Measurements from ENCODE around the gene SORCS1. TPM values are rescaled to one million over a fixed set of nuclear protein-coding genes. Genes with fewer than 3 reads are reported as not detected.
A peak's percentile ranks its signal among the peaks of the same experiment; 100 is the strongest.

Gene SORCS1
- total RNA-seq, 1 donor from 2014 or later: 1.7 TPM

DNA sequence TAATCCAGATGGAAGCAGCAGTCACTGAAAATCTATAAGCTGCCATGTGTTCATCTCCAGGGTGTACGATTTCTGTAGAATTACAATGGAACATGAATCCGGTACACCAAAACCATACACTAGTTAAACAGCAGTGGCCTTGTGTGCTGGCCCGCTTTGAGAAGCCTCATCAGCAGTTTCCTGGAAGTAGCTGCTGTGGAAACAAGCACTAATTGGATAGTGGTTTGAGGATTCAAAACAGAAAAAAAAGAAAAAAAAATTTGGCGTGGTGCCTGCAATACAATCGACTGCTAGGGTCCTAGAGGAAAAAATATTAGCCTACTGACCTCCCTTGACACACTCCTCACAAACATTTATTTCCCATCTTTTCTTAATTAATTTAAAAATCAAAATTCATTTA, 545.9 kb downstream of the SORCS1 start:
- peak; percentile 52 for ATAC-seq (ENCODE audit: poor library complexity)

DNA sequence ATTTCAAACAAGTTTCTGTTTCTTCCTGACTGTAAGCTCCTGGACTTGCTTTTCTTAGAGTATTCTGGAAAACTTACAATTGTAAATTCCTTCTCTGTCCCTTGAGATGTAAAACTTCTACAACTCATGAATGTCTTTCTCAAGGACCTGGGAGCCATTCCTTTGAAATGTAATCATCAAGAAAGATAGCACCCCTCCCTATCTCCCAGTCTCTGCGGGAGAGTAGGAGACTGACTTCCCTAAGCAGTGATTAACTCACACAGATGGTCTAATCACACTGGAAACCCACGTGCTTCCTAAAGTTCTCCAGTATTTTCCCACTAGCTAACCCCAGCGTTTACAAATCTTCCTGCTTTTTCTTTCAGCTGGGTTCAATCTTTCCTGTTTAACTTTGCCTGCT, 549.4 kb downstream of the SORCS1 start:
- intact Hi-C loops (cut with DNase I): no loop called here
- ATAC-seq (ENCODE audit: poor library complexity) (no peak), DNase-seq (no peak)

More for the DNA sequence above, 545.9 kb downstream of the SORCS1 start:
- DNase-seq: no peak
- intact Hi-C loops (cut with DNase I): no loop called here

DNA sequence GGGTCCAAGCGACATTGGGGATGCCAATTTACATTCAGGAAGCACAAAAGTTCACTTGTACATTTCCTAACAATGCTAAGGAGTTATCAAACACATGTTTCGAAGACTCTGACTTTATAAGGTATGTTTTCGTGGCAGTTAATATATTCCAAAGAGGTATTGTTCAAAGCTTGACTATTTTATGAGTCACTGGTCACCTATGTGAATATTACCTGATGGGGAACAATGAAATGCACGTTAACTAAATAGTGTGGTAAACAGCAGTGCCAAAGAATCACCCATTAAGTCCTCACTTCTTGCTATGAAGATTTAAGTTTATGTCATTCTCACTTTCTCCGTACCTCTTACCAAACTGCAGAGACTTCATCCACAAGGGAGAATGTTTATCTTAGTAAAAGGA, 550.2 kb downstream of the SORCS1 start:
- ATAC-seq (ENCODE audit: poor library complexity): no peak
- intact Hi-C loops (cut with DNase I): no loop called here
- no peak for DNase-seq

DNA sequence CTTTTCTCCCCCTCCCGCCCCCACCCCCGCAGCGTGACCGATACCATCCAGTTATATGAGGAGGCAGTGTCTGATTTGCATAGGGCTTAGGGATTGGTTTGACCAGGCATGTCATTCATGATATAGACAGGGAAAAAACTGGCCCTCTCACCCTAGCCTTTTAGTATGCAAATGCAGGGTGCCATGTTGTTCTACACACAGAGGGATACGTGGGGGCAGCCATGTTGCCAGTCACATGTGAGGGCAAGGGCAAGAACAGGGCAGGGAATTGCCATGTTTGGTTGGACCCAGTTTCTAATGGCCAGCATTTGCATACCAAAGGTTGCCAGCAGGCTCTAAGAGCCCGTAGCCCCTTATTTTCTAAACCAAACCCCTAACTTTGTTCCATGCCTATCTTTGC, 552.1 kb downstream of the SORCS1 start:
- intact Hi-C loops (cut with DNase I): no loop called here
- ATAC-seq (ENCODE audit: poor library complexity): no peak
- DNase-seq: no peak

DNA sequence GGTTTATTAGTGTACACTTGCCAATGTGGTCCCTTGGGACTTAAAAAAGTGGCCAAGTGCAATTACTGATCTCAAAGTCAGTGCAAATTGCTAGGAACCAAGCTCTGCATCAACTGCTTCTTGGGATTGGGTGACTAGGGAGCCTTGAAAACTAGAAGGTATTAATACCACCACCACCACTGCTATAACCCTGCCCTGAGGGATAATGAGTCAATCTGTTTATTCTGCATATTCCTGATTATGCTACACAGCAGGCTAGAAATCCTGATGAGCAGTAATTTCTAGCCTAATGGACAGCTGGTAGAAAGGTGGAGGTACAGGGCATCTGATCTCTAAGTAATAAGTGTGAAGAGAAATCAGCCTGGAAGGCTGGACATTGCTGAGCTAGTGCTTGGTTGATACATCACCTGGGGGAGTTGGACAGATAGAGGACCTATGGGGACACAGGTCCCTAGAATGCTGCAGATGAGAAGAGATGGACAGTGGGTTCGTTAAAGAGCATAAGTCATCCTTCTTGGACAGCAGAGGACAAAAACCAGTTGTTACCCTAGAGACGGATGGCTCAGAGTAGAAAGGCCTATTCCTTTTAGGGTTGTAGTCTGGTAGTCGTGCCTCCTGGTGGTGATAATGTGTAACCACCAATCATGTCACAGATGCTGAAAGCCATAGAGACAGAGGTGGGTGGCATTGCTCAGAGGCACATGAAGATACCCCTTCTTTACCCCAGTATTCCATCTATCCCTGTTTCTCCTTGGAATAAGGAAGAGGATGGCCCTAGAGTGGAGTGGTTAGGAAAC, 554.8 kb downstream of the SORCS1 start:
- intact Hi-C loops (cut with DNase I): no loop called here
- ATAC-seq (ENCODE audit: poor library complexity) (no peak), DNase-seq (no peak)

DNA sequence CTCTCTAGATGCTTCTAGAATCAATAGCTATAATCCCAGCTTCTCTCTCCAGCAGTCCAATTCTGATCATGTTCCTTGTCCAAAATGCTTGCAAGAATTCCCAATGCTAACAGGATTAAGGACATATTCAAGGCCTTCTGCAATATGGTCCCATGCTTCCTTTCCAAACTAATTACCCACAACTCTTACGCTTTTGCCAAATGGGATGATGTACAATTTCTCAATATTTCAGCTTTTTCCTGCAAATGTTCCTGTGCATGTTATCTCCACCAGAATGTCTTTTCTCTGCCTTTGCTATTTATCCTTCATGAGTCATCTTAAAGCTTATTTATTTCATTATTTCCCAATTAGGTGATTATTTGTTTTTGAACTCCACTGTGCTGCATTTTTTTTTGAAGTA, 556.4 kb downstream of the SORCS1 start:
- ATAC-seq (ENCODE audit: poor library complexity): no peak
- DNase-seq: no peak
- intact Hi-C loops (cut with DNase I): no loop called here

DNA sequence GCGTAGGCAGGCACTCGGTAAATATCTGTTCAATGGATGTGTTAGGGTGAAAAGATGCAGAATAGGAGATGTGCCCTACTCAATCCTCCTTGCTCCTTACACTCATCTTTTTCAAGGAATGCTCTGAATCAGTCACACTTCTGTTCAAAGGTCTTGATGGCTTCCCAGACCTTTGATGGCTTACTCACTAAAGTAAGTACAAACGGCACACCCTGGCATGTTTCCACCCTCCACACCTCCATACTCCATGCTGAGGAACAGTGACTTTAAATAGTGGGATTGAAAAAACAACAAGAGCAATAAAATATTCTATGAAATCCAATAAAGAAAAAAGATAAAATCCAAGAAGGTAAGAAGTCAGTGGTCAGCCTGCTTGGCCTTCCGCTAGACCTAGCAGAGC, 569.2 kb downstream of the SORCS1 start:
- DNase-seq (no peak), ATAC-seq (ENCODE audit: poor library complexity) (no peak)
- intact Hi-C loops (cut with DNase I): no loop called here

DNA sequence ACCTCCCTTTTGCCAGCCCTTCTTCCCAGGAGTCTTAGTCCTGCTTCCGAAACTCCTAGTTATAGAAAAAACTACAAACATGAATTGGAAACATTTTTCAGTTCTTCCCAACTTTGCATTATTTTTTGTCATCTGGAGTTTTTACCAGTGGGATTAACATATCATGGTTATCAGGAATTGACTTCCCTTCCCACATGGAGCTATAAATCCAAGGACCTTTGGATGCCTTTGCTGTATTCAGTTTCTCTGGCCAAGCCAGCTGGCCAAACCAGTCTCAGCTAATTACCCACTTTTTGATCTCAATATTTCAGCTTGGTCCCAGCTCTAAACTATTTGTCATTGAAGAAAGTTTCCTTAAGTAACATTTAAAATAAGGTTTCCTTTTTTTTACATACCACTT, 570.6 kb downstream of the SORCS1 start:
- ATAC-seq (ENCODE audit: poor library complexity) (no peak), DNase-seq (no peak)
- intact Hi-C loops (cut with DNase I): no loop called here

DNA sequence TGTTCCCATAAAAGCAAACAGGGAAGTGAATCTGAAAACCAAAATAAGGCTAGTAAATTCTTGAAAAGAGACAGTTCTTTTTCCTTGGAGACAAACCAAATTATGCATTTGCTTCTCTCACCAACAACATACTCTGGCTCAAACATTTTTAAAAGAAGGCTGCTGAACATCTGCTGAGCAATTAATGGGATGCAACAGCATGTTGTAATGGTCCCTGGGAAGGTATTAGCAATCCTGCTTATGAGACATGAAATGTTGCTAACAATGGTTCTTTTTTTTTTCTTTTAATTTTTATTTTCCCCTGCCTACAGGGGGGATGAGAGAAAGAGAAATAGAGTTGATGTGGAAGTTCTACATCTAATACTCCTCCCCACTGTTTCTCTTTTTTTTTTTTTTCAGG, 572.1 kb downstream of the SORCS1 start:
- intact Hi-C loops (cut with DNase I): no loop called here
- ATAC-seq (ENCODE audit: poor library complexity): no peak
- DNase-seq: no peak

DNA sequence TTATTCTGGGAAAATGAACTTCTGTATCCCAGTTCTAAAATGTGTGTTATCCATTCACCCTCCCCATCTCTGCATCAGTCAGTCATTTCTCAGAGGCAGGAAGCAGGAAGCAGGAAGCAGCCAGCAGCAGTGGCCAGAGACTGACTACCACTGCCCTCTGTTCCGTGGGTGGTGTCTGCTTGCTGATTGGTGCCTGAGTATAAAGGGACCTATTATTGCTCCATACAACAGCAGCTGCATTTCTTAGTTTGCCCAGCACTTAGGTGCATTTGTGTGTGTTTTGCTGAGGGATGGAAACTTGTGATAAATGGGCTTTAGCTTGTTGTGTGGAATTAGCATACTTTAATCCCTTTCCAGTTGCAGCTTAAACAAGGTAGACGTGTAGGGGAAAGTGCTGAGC, 582.2 kb downstream of the SORCS1 start:
- ATAC-seq (ENCODE audit: poor library complexity) (no peak), DNase-seq (no peak)
- intact Hi-C loops (cut with DNase I): no loop called here

DNA sequence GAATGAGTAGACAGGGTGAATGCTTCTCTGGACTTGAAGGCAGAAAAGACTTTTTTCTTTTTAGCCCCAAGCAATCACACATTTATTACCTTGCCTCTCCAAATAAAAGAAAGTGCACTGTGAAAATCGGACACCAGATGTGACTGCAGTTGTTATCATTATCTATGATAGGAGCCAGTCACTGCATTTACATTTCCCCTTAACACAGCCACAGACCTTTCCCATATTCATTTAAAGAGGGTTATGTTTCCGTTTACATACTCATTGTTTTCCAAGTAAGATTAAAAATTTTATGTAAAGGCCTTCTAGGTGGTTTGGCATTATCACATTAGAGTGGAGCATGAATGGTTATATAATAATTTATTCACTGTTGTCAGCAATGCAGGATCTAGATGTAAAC, 586.8 kb downstream of the SORCS1 start:
- no peak for DNase-seq
- no peak for ATAC-seq (ENCODE audit: poor library complexity)
- intact Hi-C loops (cut with DNase I): no loop called here

DNA sequence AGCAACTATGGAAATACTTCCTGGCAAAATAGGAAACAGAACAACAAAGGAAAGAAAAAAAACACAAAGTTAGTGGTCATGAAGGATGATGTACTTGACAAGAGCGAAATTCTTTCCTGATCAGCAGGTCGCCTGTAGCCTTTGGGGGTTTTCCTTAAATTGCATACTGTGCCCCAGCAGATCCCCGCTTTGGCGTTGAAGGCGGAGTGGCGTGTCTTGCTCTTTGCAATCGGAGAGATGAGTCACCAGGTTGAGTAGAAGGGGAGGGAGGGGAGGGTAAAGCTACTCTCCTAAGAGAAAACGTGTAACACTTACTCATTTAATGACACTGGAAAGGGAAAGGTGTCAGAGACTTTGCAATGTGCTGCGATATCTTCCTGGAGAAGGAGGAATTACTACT, 587.2 kb downstream of the SORCS1 start:
- intact Hi-C loops (cut with DNase I): no loop called here
- no peak for DNase-seq
- no peak for ATAC-seq (ENCODE audit: poor library complexity)

DNA sequence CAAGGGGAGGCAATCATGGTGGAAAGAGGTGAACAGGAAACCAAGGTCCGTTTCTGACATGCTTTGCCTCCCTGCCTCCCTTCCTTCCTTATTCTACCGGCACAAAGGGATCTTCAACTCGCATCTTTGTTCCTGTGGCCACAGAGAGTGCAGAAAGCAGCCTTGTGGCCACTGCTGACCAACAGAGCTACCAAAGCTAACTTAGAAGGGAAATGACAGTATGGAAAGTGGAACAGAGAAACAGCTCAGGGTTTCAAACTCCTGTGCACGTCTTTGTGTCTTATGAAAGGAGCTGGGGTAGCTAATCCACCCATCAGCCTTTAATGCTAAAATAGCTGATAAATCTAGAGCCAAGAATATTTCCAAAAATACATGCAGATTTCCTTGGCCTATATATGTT, 588.0 kb downstream of the SORCS1 start:
- intact Hi-C loops (cut with DNase I): no loop called here
- ATAC-seq (ENCODE audit: poor library complexity) (no peak), DNase-seq (no peak)

DNA sequence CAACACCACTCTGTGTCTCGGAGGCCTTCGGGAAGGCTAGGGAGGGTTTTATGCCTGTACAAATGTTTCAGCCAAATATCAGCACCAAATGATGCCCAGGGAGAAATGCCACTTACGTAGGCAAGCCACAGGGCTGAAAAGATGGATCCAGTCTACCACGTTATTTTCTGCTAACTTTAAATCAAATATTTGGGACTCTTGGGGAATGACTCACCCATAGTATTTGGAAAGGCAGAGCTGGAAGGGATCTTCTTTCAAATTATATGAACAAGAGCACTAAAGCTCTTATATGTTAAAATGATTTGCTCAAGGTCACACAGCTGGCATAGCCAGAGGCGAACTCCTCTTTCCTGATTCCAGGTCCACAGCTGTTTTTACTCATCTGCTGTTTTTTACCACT, 591.4 kb downstream of the SORCS1 start:
- intact Hi-C loops (cut with DNase I): no loop called here
- DNase-seq (no peak), ATAC-seq (ENCODE audit: poor library complexity) (no peak)

DNA sequence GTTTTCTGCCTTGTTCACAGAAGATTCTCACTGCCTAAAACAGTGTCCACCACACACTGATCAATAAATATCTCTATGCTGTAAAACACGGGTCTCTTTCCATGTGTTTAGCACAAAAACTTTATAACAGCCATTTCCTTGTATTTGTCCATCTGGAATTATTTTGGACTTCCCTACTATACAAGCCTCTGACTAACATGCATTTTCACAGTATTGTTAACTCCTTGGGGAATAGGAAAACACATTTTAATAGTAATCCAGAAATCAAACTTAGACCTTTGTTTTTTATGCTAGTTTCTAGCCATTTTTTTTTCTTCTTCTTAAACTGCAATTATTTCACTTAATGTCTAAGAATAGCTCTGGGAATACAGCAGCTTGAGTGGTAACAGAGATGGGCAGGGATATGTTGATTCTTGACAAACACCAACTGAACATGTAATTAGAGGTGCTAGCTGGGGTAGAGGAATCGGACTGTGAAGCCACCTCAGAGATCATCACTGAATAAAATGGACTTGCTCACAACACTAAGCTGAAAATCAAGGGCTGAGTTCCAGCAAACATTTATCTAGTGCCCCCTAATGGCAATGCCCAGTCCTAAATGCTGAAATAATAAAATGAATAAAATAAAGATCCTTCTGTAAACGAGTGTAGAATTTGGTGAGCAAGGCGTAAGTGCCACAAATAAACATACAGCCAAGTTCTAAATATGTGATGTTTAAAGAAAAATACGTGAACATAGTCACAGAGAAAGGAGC, 593.1 kb downstream of the SORCS1 start:
- intact Hi-C loops (cut with DNase I): no loop called here
- ATAC-seq (ENCODE audit: poor library complexity): peak; percentile 52

DNA sequence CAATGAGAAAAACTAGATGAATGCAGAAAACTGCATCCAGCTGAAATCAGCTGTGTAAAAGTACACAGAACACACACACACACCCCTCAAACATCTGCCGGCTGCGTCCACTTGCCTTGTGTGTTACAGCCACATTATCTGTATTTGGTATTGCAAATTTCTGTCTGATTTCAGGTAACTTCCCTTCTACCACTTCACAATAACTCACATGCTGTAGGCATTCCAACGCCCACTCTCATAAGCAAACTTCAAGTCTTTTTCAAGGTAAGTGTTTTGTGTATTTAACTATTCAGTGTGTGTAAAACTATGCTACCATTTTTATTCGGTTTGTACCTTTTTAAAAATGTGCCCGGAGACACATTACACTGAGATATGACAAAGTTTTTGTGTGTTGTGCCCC, 594.2 kb downstream of the SORCS1 start:
- DNase-seq (no peak), ATAC-seq (ENCODE audit: poor library complexity) (no peak)
- intact Hi-C loops (cut with DNase I): no loop called here

More for the DNA sequence above, 593.1 kb downstream of the SORCS1 start:
- DNase-seq: no peak

DNA sequence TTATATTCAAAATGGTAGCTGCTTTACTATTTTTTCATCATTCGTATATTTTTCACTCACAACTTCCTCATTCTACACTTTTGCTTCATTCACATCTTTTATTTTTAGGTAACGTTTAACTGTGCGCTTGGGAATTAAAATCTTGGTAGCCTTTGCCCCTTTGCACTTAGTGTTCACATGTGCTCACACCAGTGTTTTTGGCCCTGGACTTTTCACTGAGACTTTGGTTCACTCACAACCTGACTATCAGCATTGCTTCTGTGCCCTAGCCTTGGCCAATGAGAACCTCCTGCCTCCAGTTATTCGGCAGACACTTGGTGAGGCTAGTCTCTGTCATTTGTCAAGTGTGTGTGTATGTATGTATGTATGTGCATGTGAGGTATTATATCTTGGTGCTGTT, 596.9 kb downstream of the SORCS1 start:
- intact Hi-C loops (cut with DNase I): no loop called here
- no peak for ATAC-seq (ENCODE audit: poor library complexity)
- DNase-seq: no peak

DNA sequence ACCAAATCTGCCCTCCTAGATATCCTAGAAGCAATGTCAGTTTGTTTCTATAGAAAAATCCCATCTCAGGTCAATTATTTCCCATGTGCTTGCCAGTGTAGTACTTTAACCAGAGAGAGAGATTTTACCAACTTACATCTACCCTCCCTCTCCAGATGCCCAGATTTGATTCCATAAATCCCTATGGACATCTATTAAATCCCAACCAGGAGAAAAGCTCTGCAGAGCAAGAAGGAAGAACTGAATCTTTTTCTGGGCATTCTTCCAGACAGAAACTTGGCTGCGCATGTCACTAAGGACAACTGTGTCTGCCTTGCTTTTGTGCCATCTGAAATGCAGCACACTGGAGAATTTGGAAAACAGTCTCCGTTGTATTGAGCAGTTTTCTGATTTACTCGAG, 597.6 kb downstream of the SORCS1 start:
- ATAC-seq (ENCODE audit: poor library complexity): peak; percentile 73
- intact Hi-C loops (cut with DNase I): no loop called here

DNA sequence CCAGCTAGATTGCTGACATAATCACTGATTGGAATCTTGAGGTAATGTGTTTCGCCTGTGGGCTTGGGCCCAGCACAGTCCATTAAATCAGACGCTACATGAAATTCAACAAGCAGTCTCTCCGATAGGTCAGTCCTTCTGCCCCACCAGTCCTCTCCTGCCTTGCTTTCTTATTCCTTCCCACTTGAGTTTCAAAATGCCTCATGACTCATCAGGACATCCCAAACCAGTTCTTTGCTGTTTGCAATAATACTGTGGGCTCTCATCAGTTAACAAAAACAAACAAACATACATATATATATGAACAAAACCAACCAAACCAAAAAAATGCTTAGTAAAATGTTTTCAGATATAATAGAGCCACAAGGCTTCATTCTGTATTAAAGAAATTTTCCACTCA, 599.0 kb downstream of the SORCS1 start:
- intact Hi-C loops (cut with DNase I): no loop called here
- DNase-seq: no peak
- no peak for ATAC-seq (ENCODE audit: poor library complexity)

More for the DNA sequence above, 597.6 kb downstream of the SORCS1 start:
- no peak for DNase-seq

DNA sequence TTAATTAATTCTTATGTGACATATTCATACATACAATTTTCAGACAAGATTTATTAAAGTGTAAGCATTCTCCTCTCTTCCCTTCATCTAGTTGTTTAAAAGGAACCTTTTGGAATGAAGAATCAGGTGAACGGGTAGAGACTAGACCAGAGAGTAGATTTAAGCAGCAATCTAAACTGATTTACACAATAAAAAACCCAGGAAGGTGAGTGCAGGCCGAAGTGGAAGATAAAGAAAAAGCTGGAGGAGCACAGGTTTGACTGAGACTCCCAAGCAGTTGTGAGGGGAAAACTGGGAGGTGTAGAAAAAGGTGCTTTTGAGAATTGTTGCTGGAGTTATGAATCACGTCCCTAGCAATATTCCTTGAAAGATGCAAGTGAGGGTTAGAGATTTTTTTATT, 601.1 kb downstream of the SORCS1 start:
- no peak for ATAC-seq (ENCODE audit: poor library complexity)
- intact Hi-C loops (cut with DNase I): no loop called here

More for the DNA sequence above, 601.1 kb downstream of the SORCS1 start:
- no peak for DNase-seq

Data from Right ventricle myocardium superior (tissue), 1 donor.